ENCODE data around the gene HNRNPF. TPM values are rescaled to one million over a fixed set of nuclear protein-coding genes. Genes with fewer than 3 reads are reported as not detected.
"Not testable (repeated sequence)": the region's sequence is repeated elsewhere in the genome, so short reads cannot be mapped to it uniquely, and the experiment has no call there.

The HNRNPF gene
- polyA plus RNA-seq (2013, experiment 1 of 2; ENCODE audit: insufficient read length), result 152 TPM
- 106 TPM for polyA plus RNA-seq (2013, experiment 2 of 2; ENCODE audit: insufficient read length)

- peak; percentile 96 for DNase-seq
Measured at GRCh38 chr10:43408710-43409384, at the start of gene HNRNPF. HNRNPF (minus strand) TSS chr10:43409186; CDS start chr10:43387884, 21,302 bp downstream.

- no peak for DNase-seq
Measured at GRCh38 chr10:43458227-43458626, 49.2 kb upstream of the HNRNPF start.

GRCh38 chr10:43456561-43456960 lies 47.6 kb upstream of the HNRNPF start:
- DNase-seq, result not testable (repeated sequence)

- not testable (repeated sequence) for DNase-seq
Measured at GRCh38 chr10:43454025-43454424, 45.0 kb upstream of the HNRNPF start.

- DNase-seq, result no peak
Measured at GRCh38 chr10:43453266-43453831, 44.4 kb upstream of the HNRNPF start.

GRCh38 chr10:43452356-43452914 lies 43.4 kb upstream of the HNRNPF start:
- DNase-seq, result no peak

GRCh38 chr10:43448742-43449141 lies 39.8 kb upstream of the HNRNPF start:
- no peak for DNase-seq

GRCh38 chr10:43446219-43447017 lies 37.4 kb upstream of the HNRNPF start:
- not testable (repeated sequence) for DNase-seq

GRCh38 chr10:43444897-43445466 lies 36.0 kb upstream of the HNRNPF start:
- DNase-seq, result no peak

GRCh38 chr10:43444323-43444722 lies 35.3 kb upstream of the HNRNPF start:
- no peak for DNase-seq

- no peak for DNase-seq
Measured at GRCh38 chr10:43440463-43441134, 31.6 kb upstream of the HNRNPF start.

- no peak for DNase-seq
Measured at GRCh38 chr10:43437141-43437870, 28.3 kb upstream of the HNRNPF start.

- DNase-seq, result peak; percentile 85
Measured at GRCh38 chr10:43436291-43437140, 27.5 kb upstream of the HNRNPF start, which contains the start of gene ZNF487. ZNF487 (plus strand) TSS chr10:43437111; CDS start chr10:43475814, 38,703 bp downstream.

GRCh38 chr10:43430926-43431663 lies 22.1 kb upstream of the HNRNPF start:
- no peak for DNase-seq

- DNase-seq, result no peak
Measured at GRCh38 chr10:43427166-43427825, 18.3 kb upstream of the HNRNPF start.

GRCh38 chr10:43426476-43426875 lies 17.5 kb upstream of the HNRNPF start:
- DNase-seq, result not testable (repeated sequence)

GRCh38 chr10:43424416-43424815 lies 15.4 kb upstream of the HNRNPF start:
- no peak for DNase-seq

- not testable (repeated sequence) for DNase-seq
Measured at GRCh38 chr10:43421944-43422343, 13.0 kb upstream of the HNRNPF start.

- DNase-seq, result no peak
Measured at GRCh38 chr10:43421519-43421918, 12.5 kb upstream of the HNRNPF start.

Data from fibroblast of skin of back (primary cell).